PFSK-1 (cell line): ENCODE measurements around the gene PRR7.

Source experiments
- POLR2AphosphoS5 ChIP-seq: IDR thresholded peaks from 2 replicates; pipeline ENCODE4 v1.6.1; 2012; ENCODE audit warnings: low read depth, mild to moderate bottlenecking, control low read depth, low read length, moderate library complexity
- SIN3A ChIP-seq: IDR thresholded peaks from 2 replicates; pipeline ENCODE4 v1.6.1; 2012; ENCODE audit warnings: mild to moderate bottlenecking, low read length, moderate library complexity, borderline replicate concordance; ENCODE audit not compliant: insufficient read depth

DNA sequence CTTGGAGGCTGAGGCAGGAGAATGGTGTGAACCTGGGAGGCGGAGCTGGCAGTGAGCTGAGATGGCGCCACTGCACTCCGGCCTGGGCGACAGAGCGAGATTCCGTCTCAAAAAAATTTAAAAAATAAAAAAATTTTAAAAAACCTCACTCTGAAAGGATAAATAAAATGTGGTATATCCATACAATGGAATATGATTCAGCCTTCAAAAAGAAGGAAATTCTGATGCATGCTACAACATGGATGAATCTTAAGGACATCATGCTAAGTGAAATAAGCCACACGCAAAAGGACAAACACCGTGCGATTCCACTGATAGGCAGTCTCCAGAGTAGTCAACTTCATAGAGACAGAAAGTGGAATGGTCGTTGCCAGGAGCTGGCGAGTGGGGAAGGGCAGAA, 18.4 kb downstream of the PRR7 start:
- no peak for TF ChIP-seq SIN3A
- no peak for TF ChIP-seq POLR2AphosphoS5
